ENCODE results near the gene SV2C.

Gene SV2C

GRCh38 chr5:76250463-76250862 is 167.3 kb downstream of the SV2C start:
- no peak for DNase-seq (ENCODE audit: low read depth)
- no peak for TF ChIP-seq CTCF (IDR thresholded peaks at IDR 0.05; ENCODE audit: control insufficient read depth, insufficient read depth, low read depth, low read length, missing control alignments)
- no peak overlapping the region for H3K4me3 ChIP-seq (ENCODE audit: control insufficient read depth, low read depth, low read length)

GRCh38 chr5:76251656-76252055 is 168.5 kb downstream of the SV2C start:
- no peak for TF ChIP-seq CTCF (IDR thresholded peaks at IDR 0.05; ENCODE audit: control insufficient read depth, insufficient read depth, low read depth, low read length, missing control alignments)
- no peak overlapping the region for H3K4me3 ChIP-seq (ENCODE audit: control insufficient read depth, low read depth, low read length)
- no peak for DNase-seq (ENCODE audit: low read depth)

GRCh38 chr5:76252437-76252836 is 169.3 kb downstream of the SV2C start:
- no peak for DNase-seq (ENCODE audit: low read depth)
- no peak for TF ChIP-seq CTCF (IDR thresholded peaks at IDR 0.05; ENCODE audit: control insufficient read depth, insufficient read depth, low read depth, low read length, missing control alignments)
- H3K4me3 ChIP-seq (ENCODE audit: control insufficient read depth, low read depth, low read length), result no peak overlapping the region

GRCh38 chr5:76256116-76256889 is 173.1 kb downstream of the SV2C start:
- peak; percentile 24 for DNase-seq (ENCODE audit: low read depth)
- TF ChIP-seq CTCF (IDR thresholded peaks at IDR 0.05; ENCODE audit: control insufficient read depth, insufficient read depth, low read depth, low read length, missing control alignments), result peak; percentile 69
- no peak overlapping the region for H3K4me3 ChIP-seq (ENCODE audit: control insufficient read depth, low read depth, low read length)

GRCh38 chr5:76257225-76257833 is 174.1 kb downstream of the SV2C start:
- no peak for TF ChIP-seq CTCF (IDR thresholded peaks at IDR 0.05; ENCODE audit: control insufficient read depth, insufficient read depth, low read depth, low read length, missing control alignments)
- DNase-seq (ENCODE audit: low read depth), result no peak
- H3K4me3 ChIP-seq (ENCODE audit: control insufficient read depth, low read depth, low read length), result no peak overlapping the region

GRCh38 chr5:76257897-76258296 is 174.7 kb downstream of the SV2C start:
- TF ChIP-seq CTCF (IDR thresholded peaks at IDR 0.05; ENCODE audit: control insufficient read depth, insufficient read depth, low read depth, low read length, missing control alignments), result no peak
- no peak overlapping the region for H3K4me3 ChIP-seq (ENCODE audit: control insufficient read depth, low read depth, low read length)
- no peak for DNase-seq (ENCODE audit: low read depth)
